SK-N-SH (cell line): ENCODE results near the gene ESRP2. TPM values are rescaled to one million over a fixed set of nuclear protein-coding genes. Genes with fewer than 3 reads are reported as not detected.

ENCODE experiments used
- CTCF ChIA-PET: fragments of 300-600, 350-600 bp; formaldehyde crosslinking; extraction: SDS; loops from one replicate; lab custom pipeline; 2021; lab: Yijun Ruan, JAX
- POLR2A ChIA-PET: fragments of 350-600 bp; sonication (Branson Sonifier 250); formaldehyde crosslinking; extraction: SDS; loops from one replicate; lab custom pipeline; 2020; ENCODE audit warnings: antibody characterized with exemption, inconsistent platforms; lab: Yijun Ruan, JAX
- DNase-seq: peaks from one replicate; pipeline ENCODE4 v3.0.0; 2012
- H2AFZ ChIP-seq: fragments of 200-600 bp; sonication (generic); 2 replicates; pipeline ENCODE4 v1.8.1; 2016; ENCODE audit warnings: antibody characterized with exemption, mild to moderate bottlenecking, low read depth
- H3F3A ChIP-seq: fragments of 200-600 bp; sonication (generic); replicated peaks from 2 replicates; pipeline ENCODE3; 2016; ENCODE audit warnings: antibody characterized with exemption, mild to moderate bottlenecking; ENCODE audit not compliant: insufficient read depth
- H3K27ac ChIP-seq, 2 experiments: fragments of 200-500 bp in 1 of 2; fragments of 200-600 bp in 1 of 2; sonication (Bioruptor generic) in 1 of 2; sonication (generic), shearing (Covaris generic) in 1 of 2; 2 replicates each; pipeline versions ENCODE4 v1.5.1 to v1.6.1; 2014 to 2016; ENCODE audit warnings: low read depth in 2 of 2, inconsistent platforms in 1 of 2, low read length in 1 of 2, mild to moderate bottlenecking in 1 of 2, mixed read lengths in 1 of 2
- H3K27me3 ChIP-seq: fragments of 200-600 bp; sonication (generic), shearing (Covaris generic); 2 replicates; pipeline ENCODE4 v1.6.1; 2016; ENCODE audit warnings: mixed run types; ENCODE audit not compliant: insufficient read depth
- H3K36me3 ChIP-seq, 2 experiments: fragments of 200-500 bp in 1 of 2; fragments of 200-600 bp in 1 of 2; sonication (Bioruptor generic) in 1 of 2; sonication (generic) in 1 of 2; replicated peaks in 1 of 2; 2 replicates each; pipeline versions ENCODE3 to v1.5.1; 2014 to 2016; ENCODE audit warnings: low read length in 1 of 2, mild to moderate bottlenecking in 1 of 2; ENCODE audit not compliant: insufficient read depth in 2 of 2, control insufficient read depth in 1 of 2
- H3K4me1 ChIP-seq, 2 experiments: fragments of 200-500 bp in 1 of 2; fragments of 200-600 bp in 1 of 2; sonication (Bioruptor generic) in 1 of 2; sonication (generic), shearing (Covaris generic) in 1 of 2; 2 replicates each; pipeline versions ENCODE4 v1.5.1 to v1.6.1; 2014 to 2016; ENCODE audit warnings: low read depth in 1 of 2, low read length in 1 of 2, mixed run types in 1 of 2; ENCODE audit not compliant: insufficient read depth in 2 of 2, control insufficient read depth in 1 of 2
- H3K4me2 ChIP-seq: fragments of 200-600 bp; sonication (generic), shearing (Covaris generic); 2 replicates; pipeline ENCODE4 v1.6.1; 2017; ENCODE audit warnings: mixed run types
- H3K4me3 ChIP-seq, 2 experiments: fragments of 200-500 bp in 1 of 2; fragments of 200-600 bp in 1 of 2; sonication (Bioruptor generic) in 1 of 2; sonication (generic), shearing (Covaris generic) in 1 of 2; 2 replicates each; pipeline versions ENCODE4 v1.5.1 to v1.8.1; 2014 to 2016; ENCODE audit warnings: low read depth in 2 of 2, inconsistent platforms in 1 of 2, low read length in 1 of 2, mild to moderate bottlenecking in 1 of 2, mixed read lengths in 1 of 2, moderate library complexity in 1 of 2
- H3K79me2 ChIP-seq: fragments of 200-600 bp; sonication (generic); 2 replicates; pipeline ENCODE4 v1.8.1; 2017; ENCODE audit warnings: mild to moderate bottlenecking; ENCODE audit not compliant: insufficient read depth
- H3K9ac ChIP-seq: fragments of 200-600 bp; sonication (generic); 2 replicates; pipeline ENCODE4 v1.6.1; 2017; ENCODE audit warnings: mixed run types
- H3K9me2 ChIP-seq: fragments of 200-600 bp; sonication (generic); 2 replicates; pipeline ENCODE4 v1.6.1; 2017; ENCODE audit warnings: mixed run types
- H3K9me3 ChIP-seq: fragments of 200-600 bp; sonication (generic); 2 replicates; pipeline ENCODE4 v1.6.1; 2017; ENCODE audit warnings: mixed run types, mild to moderate bottlenecking, moderate library complexity
- H4K20me1 ChIP-seq: fragments of 200-600 bp; sonication (generic); 2 replicates; pipeline ENCODE4 v1.6.1; 2017; ENCODE audit warnings: mild to moderate bottlenecking, mixed run types; ENCODE audit not compliant: insufficient read depth
- ELF1 ChIP-seq: IDR thresholded peaks from 2 replicates; pipeline ENCODE4 v1.4.0; 2012
- EZH2phosphoT487 ChIP-seq: fragments of 200-600 bp; sonication (generic); IDR thresholded peaks from 2 replicates; pipeline ENCODE4 v1.6.1; 2017; ENCODE audit warnings: low read depth, mixed run types, mild to moderate bottlenecking, antibody characterized with exemption, moderate library complexity, borderline replicate concordance
- FOSL2 ChIP-seq: IDR thresholded peaks from 2 replicates; pipeline ENCODE4 v1.4.0; 2012; ENCODE audit warnings: low read depth, mild to moderate bottlenecking, moderate library complexity, borderline replicate concordance
- FOXM1 ChIP-seq: IDR thresholded peaks from 2 replicates; pipeline ENCODE4 v1.4.0; 2012; ENCODE audit warnings: low read depth, mild to moderate bottlenecking
- GABPA ChIP-seq: IDR thresholded peaks from 2 replicates; pipeline ENCODE4 v1.4.0; 2012; ENCODE audit warnings: low read depth, mild to moderate bottlenecking
- GATA2 ChIP-seq: sonication (generic); formaldehyde crosslinking; IDR thresholded peaks from 2 replicates; pipeline ENCODE4 v1.5.0; 2020; ENCODE audit warnings: mild to moderate bottlenecking, missing genetic modification reagents
- IRF3 ChIP-seq: fragments of 150-350 bp; IDR thresholded peaks from 2 replicates; pipeline ENCODE4 v1.6.1; 2016; ENCODE audit warnings: mild to moderate bottlenecking, low read depth, low read length
- MEF2A ChIP-seq: IDR thresholded peaks from 2 replicates; pipeline ENCODE4 v1.4.0; 2012; ENCODE audit warnings: low read depth, borderline replicate concordance
- NFIC ChIP-seq: IDR thresholded peaks from 2 replicates; pipeline ENCODE4 v1.4.0; 2012; ENCODE audit warnings: borderline replicate concordance
- NRF1 ChIP-seq: IDR thresholded peaks from 2 replicates; pipeline ENCODE4 v1.6.1; 2012; ENCODE audit warnings: low read depth, mild to moderate bottlenecking, low read length
- PBX3 ChIP-seq: IDR thresholded peaks from 2 replicates; pipeline ENCODE4; 2012
- POLR2AphosphoS5 ChIP-seq: IDR thresholded peaks from 2 replicates; pipeline ENCODE4 v1.6.1; 2012; ENCODE audit warnings: low read depth, low read length
- RAD21 ChIP-seq: IDR thresholded peaks from 2 replicates; pipeline ENCODE4 v1.6.1; 2012; ENCODE audit warnings: mild to moderate bottlenecking, low read length
- RFX5 ChIP-seq: IDR thresholded peaks from 2 replicates; pipeline ENCODE4 v1.6.1; 2012; ENCODE audit warnings: mild to moderate bottlenecking, improper control_type of control experiment, low read length
- SIN3A ChIP-seq: IDR thresholded peaks from 2 replicates; pipeline ENCODE4 v1.6.1; 2012; ENCODE audit warnings: low read depth, mild to moderate bottlenecking, low read length, moderate library complexity, borderline replicate concordance
- SMC3 ChIP-seq: IDR thresholded peaks from 2 replicates; pipeline ENCODE4 v1.6.1; 2012; ENCODE audit warnings: low read depth, low read length, improper control_type of control experiment
- TAF1 ChIP-seq: IDR thresholded peaks from 2 replicates; pipeline ENCODE4 v1.6.1; 2012; ENCODE audit warnings: low read depth, mild to moderate bottlenecking, low read length, moderate library complexity, borderline replicate concordance
- TCF12 ChIP-seq: IDR thresholded peaks from 2 replicates; pipeline ENCODE4 v1.4.0; 2012
- USF1 ChIP-seq: IDR thresholded peaks from 2 replicates; pipeline ENCODE4 v1.4.0; 2012; ENCODE audit warnings: low read depth, borderline replicate concordance
- YY1 ChIP-seq: IDR thresholded peaks from 2 replicates; pipeline ENCODE4 v1.4.0; 2012; ENCODE audit warnings: low read depth, mild to moderate bottlenecking
- WGBS: methylation state at CpG from one replicate; pipeline ENCODE4 v1.1.6; 2017; ENCODE audit warnings: low lambda C conversion rate; 5-methylcytosine and 5-hydroxymethylcytosine counted together
- polyA plus RNA-seq, 3 experiments: library from polyadenylated mRNA; depleted of rRNA; stranded (reverse); fragments of >200 nt; gene quantifications; 2 replicates each; pipeline ENCODE4 v1.2.3, GENCODE V29; 2012

Gene ESRP2
- polyA plus RNA-seq, 1 of the 3 experiments (the other 2 are of a cell fraction), result 0.07 TPM

- TF ChIP-seq MEF2A (no peak), TCF12 (no peak), IRF3 (no peak), USF1 (no peak), SIN3A (no peak), RAD21 (no peak), FOSL2 (no peak)
Measured at GRCh38 chr16:68285683-68286082, 49.8 kb upstream of the ESRP2 start (continued).

- TF ChIP-seq NRF1 (no peak), EZH2phosphoT487 (no peak), RFX5 (no peak), POLR2AphosphoS5 (no peak), GATA2 (CRISPR knock-in tag) (no peak)
- peaks cover 15% of the 10 kb centered on the region; the same call in 1 of the 2 replicates for H4K20me1 ChIP-seq
- DNase-seq, result no peak
- peaks cover 20% of the 10 kb centered on the region; the same call in 1 of the 2 replicates for H3K79me2 ChIP-seq
- H3K4me2 ChIP-seq, result no peak overlapping the region
- H3K27ac ChIP-seq, result no peak overlapping the region
- H3K27me3 ChIP-seq, result no peaks in the 10 kb centered on the region
- CTCF ChIA-PET, result interaction anchor here (0.9 to 10.4 kb wide), 4 partner anchors 16 to 468 kb away, joined by 3 to 80 read pairs (median 5); partner anchors contain the start of gene SLC7A6
- no peaks in the 10 kb centered on the region for H3K9me3 ChIP-seq
- no peaks in the 10 kb centered on the region for H3K9me2 ChIP-seq
- no peak overlapping the region for H3K9ac ChIP-seq
- H3K4me1 ChIP-seq, result no peaks in the 10 kb centered on the region
- no peaks in the 10 kb centered on the region for H3F3A ChIP-seq
- 95% methylated on average over 5 of the region's 5 CpGs for whole genome bisulfite sequencing
- H3K4me3 ChIP-seq, result no peak overlapping the region
- POLR2A ChIA-PET, result interaction anchor here (0.7 kb wide), 1 partner anchor 774 kb away, joined by 3 read pairs; no protein-coding TSS in a partner anchor
- no peak overlapping the region for H2AFZ ChIP-seq
- H3K36me3 ChIP-seq, result peaks cover 7% of the 10 kb centered on the region in 2 experiments
Measured at GRCh38 chr16:68284847-68285246, 48.9 kb upstream of the ESRP2 start.

- Histone ChIP-seq H3K9ac (no peak overlapping the region), H3K9me2 (no peaks in the 10 kb centered on the region), H3K79me2 (peaks cover 29% of the 10 kb centered on the region; the same call in 1 of the 2 replicates), H3K36me3 (peaks cover 7 to 9% of the 10 kb centered on the region in 2 experiments), H3F3A (no peaks in the 10 kb centered on the region), H3K9me3 (no peaks in the 10 kb centered on the region), H3K4me1 (no peaks in the 10 kb centered on the region), H4K20me1 (peaks cover 9% of the 10 kb centered on the region; the same call in 1 of the 2 replicates), H3K4me2 (no peak overlapping the region), H3K27me3 (no peaks in the 10 kb centered on the region), H2AFZ (no peak overlapping the region), H3K4me3 (no peak overlapping the region), H3K27ac (no peak overlapping the region)
- DNase-seq, result no peak
- ChIA-PET CTCF (interaction anchor here (1.0 to 10.4 kb wide), 4 partner anchors 11 to 467 kb away, joined by 3 to 80 read pairs (median 5); partner anchors contain the start of genes PRMT7, SLC7A6 and SLC7A6OS), POLR2A (no interaction called here)
- 97% methylated on average over 9 of the region's 9 CpGs for WGBS
- no peak for TF ChIP-seq FOXM1
- TF ChIP-seq PBX3, result no peak
- no peak for TF ChIP-seq GABPA
- no peak for TF ChIP-seq NFIC
- no peak for TF ChIP-seq SIN3A
- TF ChIP-seq YY1, result no peak
- no peak for TF ChIP-seq GATA2 (CRISPR knock-in tag)
- TF ChIP-seq POLR2AphosphoS5, result no peak
- TF ChIP-seq FOSL2, result no peak
- TF ChIP-seq IRF3, result no peak
- no peak for TF ChIP-seq ELF1
- TF ChIP-seq RAD21, result no peak
- TF ChIP-seq SMC3, result no peak
- TF ChIP-seq TAF1, result no peak
- no peak for TF ChIP-seq USF1
Measured at GRCh38 chr16:68283801-68284598, 48.1 kb upstream of the ESRP2 start.
